GM13977 (cell line): Measurements from ENCODE around the gene TBC1D16.

Source experiments
- DNase-seq: peaks from one replicate; pipeline ENCODE4 v3.0.0; 2012; ENCODE audit warnings: low spot score
- CTCF ChIP-seq: IDR thresholded peaks from 2 replicates; pipeline ENCODE4 v1.5.1; 2012; ENCODE audit warnings: mild to moderate bottlenecking, control low read depth; ENCODE audit not compliant: insufficient read depth; ENCODE audit errors: extremely low read depth, missing control alignments
- in situ Hi-C: fragments of 300-500 bp; cut with MboI; formaldehyde crosslinking; loops from one replicate; pipeline ENCODE4 v1.12.0; 2022; ENCODE audit warnings: low sequenced_read_pairs, low pct_unique_long_range_greater_than_20kb, mixed read lengths, inconsistent platforms; ENCODE audit not compliant: unreplicated experiment

TBC1D16 gene

GRCh38 chr17:80027043-80027435 lies 8.6 kb downstream of the TBC1D16 start:
- in situ Hi-C loops, result no loop called here
- no peak for DNase-seq
- TF ChIP-seq CTCF, result no peak

GRCh38 chr17:80026359-80027042 lies 9.2 kb downstream of the TBC1D16 start:
- no peak for DNase-seq
- TF ChIP-seq CTCF, result no peak
- in situ Hi-C loops, result no loop called here

GRCh38 chr17:80025796-80026195 lies 9.9 kb downstream of the TBC1D16 start:
- no peak for TF ChIP-seq CTCF
- in situ Hi-C loops, result no loop called here

GRCh38 chr17:80025140-80025539 lies 10.5 kb downstream of the TBC1D16 start:
- DNase-seq, result no peak
- in situ Hi-C loops, result no loop called here
- no peak for TF ChIP-seq CTCF

More at GRCh38 chr17:80025796-80026195, 9.9 kb downstream of the TBC1D16 start:
- no peak for DNase-seq

- no peak for DNase-seq
- no peak for TF ChIP-seq CTCF
- in situ Hi-C loops, result no loop called here
Measured at GRCh38 chr17:80024206-80024972, 11.3 kb downstream of the TBC1D16 start.

GRCh38 chr17:80023481-80024205 lies 12.0 kb downstream of the TBC1D16 start:
- DNase-seq, result no peak
- no peak for TF ChIP-seq CTCF
- in situ Hi-C loops, result no loop called here
